GM21717 (cell line): ENCODE measurements around the gene RNASE11.
A peak's percentile ranks its signal among the peaks of the same experiment; 100 is the strongest.
"Not testable (repeated sequence)": the region's sequence is repeated elsewhere in the genome, so short reads cannot be mapped to it uniquely, and the experiment has no call there.

Experiments
- ATAC-seq: cut with Tn5 transposase; IDR thresholded peaks from one replicate; pipeline ENCODE4 v1.9.1; 2021; ENCODE audit warnings: mild to moderate bottlenecking, moderate library complexity; ENCODE audit not compliant: unreplicated experiment

The RNASE11 gene

DNA sequence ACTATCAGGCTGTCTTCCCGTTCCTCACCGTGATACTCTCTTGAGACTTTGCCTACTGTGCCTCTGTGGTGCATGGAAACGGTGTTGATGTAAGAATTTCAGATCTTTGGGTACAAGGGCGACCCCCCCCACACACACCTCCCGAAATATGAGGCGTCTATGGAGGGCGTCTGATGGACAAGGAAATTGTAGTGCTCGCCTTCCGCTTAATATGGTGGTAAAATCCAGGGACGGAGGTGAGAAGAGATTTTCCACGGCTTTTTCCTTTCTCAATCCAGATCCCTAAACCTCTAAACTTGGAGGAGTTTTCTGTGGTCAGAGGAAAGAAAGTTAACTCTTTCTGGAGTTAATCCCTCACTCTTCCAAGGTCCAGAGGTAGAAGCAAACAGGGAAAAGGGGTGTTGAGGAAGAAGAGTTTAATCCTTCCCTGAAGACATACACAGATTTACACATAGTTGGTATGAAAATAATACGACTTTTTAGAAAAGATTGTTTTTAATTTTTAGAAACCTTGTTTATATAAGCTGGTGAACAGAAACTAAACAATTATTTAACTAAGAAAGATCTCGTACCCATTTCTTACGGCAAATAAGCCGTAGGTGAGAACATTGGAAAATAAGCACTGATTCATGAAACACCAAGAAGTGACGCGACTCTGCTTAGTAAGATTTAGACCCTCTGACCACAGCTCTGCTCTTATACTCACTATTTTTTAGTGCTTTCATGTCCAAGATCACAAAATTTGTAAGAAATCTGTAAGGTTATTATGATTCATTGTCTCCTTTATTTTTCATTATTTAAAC lies 26.4 kb upstream of the RNASE11 start:
- ATAC-seq: no peak

DNA sequence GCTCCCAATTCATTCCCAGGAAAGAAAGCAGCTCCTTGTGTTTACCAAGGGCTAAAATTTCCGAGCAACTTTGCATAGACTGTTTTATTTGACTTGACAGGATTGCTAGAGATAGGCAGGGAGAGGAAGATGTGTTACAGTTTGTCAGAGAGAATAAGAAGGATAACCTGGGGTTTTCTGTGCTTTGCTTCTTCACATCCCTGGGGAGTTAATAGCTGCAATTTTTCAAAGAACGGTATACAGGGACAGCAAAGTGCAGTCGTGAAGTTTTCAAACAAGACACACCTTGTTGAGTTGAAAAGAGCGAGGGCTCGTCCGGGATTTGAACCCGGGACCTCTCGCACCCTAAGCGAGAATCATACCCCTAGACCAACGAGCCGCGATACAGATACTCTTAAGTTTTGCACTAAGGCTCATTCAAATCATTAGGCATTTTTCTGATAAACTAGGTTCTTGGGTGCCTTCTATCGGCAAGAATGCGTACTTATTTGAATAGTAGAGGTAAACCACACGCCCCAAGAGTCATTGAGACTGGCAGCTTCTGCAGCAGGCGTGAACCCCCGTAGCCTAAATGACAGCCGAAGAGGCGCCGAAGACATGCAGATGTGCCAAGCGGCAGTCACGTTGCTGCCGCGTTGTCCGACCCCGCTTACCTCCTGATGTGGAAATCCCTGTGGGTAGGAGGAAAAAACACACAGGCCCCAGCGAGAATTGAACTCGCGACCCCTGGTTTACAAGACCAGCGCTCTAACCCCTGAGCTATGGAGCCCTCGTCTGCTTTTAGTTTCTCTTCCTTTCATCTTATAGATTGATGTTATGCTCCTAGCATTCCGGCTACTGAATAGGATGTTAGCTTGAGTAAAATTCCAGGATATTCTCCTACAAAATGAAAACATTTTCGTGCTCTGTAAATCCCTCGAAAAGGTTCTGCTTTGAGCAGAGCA lies 25.6 kb upstream of the RNASE11 start:
- ATAC-seq: peak; percentile 66

DNA sequence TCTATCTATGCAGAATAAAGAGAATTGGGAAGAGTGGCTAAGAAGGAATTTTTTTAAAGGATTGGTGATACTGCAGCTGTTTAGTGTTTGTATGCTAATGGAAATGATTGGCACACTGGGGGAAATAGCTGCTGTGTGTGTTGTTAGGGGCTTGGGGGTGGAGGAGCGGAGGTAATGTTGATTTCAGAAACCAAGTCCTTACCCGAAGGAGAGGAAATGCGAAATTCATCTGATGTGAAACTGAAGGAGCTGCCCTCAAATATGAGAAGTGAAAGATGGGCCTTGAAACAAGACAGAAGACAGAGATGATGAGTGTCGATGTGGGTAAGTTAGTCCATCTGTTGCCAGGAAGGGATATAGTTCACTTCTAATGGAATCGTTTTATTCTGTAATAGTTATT lies 24.6 kb upstream of the RNASE11 start:
- no peak for ATAC-seq

DNA sequence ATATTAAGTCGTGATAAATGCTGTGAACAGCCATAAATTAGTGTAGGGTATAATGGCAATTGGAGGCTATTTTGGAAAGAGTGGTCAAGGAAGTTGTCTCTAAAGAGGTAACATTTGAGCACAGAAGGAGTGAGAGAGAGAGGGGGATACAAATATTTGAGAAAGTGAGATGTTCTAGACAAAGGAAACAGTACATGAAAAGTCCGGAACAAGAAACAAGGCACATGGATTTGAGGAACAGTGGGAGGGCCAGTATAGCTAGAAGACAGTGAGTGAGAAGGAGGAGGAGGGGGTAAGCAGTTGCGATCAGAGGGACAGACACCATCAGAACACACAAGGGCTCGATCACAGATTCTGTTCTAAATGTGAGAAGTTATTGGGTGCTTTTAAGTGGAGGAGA lies 23.5 kb upstream of the RNASE11 start:
- no peak for ATAC-seq

DNA sequence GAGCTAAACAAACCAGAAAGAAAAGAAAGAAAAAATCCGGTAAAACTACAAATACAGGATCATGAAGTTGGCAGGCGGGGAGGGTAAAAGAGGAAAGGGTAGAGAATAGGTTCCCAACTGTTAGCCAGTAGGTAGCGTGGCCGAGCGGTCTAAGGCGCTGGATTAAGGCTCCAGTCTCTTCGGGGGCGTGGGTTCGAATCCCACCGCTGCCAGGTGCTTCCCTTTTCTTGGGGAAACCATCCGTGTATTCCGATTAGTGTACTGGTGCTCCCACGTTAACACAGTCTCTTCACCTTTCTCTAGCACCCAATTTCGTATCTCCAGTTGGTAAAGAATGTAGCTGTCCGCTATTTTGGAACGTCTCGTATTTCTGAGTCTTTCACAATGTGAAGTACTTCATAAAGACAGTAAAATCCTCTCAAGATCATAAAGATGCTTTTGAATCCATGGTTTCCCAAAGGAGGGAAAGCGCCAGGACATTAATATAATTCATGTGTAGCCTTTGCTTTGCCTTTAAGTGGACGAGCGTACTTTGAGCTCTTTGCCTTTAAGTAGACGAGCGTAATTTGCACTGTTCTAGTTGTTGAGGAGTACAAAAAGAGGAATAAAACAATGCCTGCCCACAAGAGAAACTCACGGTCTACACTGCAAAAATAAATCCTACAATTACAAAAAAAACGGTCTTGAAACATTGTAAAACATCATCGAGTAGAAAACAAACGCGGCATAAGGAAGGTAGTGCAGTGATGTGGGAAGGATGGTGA lies 22.4 kb upstream of the RNASE11 start:
- ATAC-seq: peak; percentile 12

DNA sequence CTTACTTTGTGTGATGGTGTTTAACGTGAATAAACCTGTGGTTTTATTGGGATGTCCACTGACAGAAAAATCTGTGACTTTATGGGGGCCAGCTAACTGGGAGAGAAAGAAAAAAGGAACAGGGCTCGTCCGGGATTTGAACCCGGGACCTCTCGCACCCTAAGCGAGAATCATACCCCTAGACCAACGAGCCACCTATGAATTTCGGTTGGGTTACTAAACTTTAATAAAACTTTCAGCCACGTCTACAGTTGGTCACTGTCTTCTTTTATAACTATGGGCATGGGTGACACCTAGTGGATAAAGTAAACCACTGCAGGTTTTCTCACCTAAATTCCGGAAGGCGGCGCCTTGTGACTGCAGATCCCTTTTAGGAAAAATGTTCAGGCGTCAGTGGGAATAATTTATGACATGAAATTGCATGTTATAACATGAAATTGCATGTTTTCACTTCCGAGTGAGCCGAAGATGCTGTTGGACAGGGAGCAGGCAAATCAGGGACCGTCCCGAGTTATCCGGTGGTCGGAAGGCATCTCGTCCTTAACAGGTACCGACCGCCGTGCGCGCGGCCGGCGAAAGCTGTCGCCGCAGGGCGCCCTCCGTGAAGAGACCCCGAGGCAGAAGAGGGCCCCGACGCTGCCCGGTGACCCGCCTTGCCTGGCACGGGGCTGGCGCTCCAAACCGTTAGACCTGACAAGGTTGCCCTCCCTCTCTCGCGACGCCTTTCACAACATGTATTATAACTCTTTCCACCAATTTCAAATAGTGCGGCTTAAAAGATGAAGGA lies 21.6 kb upstream of the RNASE11 start:
- no peak for ATAC-seq

DNA sequence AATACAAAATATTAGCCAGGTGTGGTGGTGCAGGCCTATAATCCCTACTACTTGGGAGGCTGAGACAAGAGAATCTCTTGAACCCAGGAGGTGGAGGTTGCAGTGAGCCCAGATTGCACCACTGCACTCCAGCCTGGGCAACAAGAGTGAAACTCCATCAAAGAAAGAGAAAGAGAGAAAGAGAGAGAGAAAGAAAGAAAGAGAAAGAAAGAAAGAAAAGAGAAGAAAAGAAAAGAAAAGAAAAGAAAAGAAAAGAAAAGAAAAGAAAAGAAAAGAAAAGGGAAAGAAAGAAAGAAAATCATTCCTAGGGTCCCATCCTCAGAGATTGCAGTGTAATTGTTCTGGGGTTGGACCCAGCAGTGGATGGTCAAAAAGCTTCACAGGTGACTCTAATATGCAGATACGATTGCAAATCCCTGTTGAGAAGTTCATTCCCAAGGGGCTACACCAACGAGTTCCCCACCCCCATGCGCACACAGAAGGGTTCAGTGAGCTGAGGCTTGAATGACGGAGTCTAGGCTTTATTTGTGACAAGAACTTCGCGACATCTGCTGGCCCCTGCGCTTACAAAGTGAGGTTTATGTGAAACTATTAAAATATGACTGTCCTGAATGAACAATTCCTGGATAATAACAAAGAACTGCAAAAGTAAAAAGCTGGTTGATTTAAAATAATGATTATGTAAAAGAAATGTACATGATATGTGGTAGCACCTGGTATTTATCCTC lies 20.7 kb upstream of the RNASE11 start:
- no peak for ATAC-seq

DNA sequence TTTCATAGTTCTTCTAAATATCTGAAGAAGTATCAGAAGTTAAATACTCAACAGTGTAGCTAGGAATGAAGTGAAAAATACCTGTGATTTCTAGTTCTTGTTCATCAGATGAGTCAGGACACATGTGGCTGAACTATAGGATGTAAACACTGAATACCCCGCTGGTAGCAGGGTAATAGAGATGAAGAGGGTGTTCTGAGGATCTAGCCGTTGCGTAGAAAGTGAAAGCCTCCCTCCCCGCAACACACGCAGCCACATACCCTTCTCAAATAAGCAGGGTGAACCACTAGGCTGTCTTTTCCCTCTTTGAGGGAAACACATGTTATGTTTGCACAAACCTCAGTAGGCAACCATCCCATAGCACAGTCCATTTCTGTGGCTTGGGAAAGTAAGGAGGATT lies 19.8 kb upstream of the RNASE11 start:
- no peak for ATAC-seq

DNA sequence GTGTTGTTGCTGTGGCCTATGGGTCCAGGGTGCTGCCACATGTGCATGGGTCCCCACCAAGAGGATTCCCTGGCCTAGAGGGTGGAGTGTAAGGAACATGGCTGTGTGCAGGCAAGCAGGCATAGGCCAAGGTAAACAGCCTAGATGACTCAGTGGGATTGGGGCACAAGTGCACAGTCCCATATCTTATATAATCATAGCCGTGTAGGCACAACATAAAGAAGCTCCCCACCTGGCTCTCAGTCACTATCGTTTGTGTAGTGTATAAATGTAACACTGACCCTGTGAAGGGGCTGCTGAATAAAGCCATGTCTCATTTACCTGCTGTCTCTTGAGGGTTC lies 19.1 kb upstream of the RNASE11 start:
- ATAC-seq: no peak

DNA sequence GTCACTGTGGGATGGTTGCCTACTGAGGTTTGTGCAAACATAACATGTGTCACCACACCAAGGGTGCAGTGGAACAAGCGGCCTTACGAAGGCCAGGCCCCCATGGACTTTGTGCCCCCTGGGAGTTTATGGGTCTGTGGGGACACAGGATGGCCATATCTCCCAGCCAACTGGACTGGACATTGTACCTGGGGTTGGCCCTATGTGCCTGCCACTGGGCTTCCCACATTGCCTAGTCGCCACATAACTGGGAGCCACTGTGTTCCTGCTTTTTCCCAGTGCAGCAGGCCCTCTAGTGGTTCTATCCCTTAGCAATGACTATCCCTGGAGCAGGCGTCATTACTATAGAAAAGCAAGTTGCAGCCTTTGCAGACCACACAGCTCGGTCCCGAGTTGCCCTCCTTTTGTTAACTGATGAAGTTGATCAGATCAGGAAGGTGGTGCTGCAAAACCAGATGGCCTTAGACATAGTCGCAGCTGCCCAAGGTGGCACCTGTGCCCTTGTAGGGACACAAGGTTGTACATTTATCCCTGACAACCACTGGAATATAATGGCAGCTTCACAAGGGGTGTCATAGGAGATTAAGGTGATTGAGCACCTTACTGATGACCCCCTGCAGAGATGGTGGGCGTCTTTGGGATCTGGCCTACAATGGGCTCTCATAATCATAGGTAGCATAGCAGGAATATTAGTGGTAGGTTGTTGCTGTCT lies 18.5 kb upstream of the RNASE11 start:
- no peak for ATAC-seq

DNA sequence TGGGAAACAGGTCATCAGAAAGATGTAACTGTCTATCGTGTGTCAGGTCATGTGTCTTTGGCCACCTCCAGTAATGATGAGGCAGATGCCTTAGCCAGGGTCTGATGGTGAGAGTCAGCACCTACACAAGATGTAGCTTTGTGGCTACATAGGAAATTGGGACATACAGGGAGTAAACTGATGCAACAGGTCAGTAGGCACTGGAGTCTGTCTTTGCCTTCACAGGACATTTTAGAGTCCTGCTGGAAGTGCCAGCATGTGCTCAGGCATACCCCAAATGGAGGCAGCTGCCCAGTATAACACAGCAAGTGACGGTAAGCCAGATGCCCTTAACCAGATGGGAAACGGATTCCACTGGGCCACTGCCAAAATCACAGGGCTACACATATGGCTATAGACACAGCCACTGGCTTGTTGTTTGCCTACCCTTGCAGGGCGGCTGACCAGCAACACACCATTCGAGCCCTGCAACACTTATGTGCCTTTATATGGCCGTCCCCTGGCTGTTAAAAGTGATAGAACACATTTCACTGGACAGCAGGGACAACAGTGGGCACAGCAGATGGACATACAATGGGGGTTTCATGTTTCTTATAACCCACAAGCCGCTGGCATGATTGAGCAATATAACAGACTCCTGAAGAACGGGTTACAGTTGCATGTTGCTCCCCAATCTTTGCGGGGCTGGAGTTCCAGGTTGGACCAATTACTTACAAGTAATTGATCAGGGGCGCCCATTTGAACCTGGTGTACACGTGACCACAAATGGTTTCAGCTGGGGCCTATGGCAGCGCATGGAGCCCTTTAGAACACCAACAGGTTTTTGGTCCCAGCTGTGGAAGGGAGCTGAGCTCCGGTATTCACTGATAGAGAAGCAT lies 16.3 kb upstream of the RNASE11 start:
- no peak for ATAC-seq

DNA sequence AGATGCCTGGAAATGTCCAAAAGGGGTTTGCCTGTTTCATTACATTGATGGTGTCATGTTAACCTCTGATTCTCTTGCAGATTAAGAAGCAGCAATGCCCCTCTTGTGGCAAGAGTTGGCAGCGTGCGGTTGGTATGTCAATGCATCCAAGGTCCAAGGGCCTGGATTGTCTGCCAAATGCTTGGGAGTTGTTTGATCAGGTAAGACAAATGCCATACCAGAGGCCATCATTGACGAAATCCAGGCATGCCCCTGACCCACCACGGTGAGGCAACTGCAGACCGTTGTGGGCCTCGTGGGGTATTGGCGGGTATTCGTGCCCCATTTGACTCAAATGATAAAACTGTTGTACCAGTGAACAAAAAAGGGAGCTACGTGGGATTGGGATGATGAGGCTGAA lies 14.8 kb upstream of the RNASE11 start:
- ATAC-seq: no peak

DNA sequence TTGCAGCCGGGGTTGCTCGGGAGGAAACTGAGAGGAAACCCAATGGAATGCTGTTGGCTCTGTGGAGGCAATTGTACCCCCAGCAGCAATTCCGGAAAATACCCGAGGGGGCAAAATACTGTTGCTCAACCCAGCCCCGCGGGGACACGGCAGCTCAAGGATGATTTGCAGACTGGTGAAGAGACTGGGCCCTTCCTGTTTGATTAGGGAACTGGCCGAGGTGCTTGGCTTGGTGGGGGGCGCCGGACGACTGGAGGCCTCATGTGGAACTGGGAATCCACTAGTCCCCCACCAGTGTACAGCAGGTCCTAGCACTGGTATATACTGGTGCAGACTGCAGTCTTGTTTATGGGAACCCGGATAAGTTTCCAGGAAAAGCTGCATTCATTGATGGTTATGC lies 13.7 kb upstream of the RNASE11 start:
- no peak for ATAC-seq

DNA sequence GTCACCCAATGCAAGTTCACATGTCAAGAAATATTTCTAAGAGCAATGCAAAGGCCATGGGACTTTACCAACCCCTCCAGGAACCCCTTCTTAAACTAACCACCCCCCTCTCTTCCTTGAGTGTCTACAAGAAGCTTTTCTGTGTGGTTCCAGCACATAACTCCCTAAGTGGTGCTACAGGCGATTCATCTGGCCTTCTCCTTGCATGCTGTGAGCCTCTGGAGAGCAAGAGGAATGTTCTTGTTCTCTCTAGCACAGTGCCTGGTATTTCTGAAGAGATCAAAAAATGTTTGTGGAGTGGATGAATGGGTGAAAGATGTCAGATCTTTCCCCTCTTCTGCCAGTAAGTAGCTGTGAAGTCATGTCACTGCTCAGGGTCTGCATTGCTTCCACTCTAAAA lies 9.3 kb upstream of the RNASE11 start:
- no peak for ATAC-seq

DNA sequence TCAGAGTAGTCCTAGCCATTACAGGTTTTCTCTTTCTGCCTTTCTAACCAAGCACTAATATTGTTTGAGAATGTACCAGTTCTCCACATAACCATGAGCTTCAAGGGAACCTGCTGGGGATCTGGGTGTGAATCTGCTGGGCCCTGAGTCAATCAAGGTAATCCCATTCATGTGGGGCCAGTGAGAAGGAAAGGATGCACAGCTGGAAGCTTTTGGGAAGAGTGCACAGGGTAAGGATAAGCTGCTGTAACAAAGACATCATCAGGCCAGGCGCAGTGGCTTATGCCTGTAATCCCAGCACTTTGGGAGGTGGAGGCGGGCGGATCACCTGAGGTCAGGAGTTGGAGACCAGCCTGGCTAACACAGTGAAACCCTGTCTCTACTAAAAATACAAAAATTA lies 7.9 kb upstream of the RNASE11 start:
- ATAC-seq: not testable (repeated sequence)

DNA sequence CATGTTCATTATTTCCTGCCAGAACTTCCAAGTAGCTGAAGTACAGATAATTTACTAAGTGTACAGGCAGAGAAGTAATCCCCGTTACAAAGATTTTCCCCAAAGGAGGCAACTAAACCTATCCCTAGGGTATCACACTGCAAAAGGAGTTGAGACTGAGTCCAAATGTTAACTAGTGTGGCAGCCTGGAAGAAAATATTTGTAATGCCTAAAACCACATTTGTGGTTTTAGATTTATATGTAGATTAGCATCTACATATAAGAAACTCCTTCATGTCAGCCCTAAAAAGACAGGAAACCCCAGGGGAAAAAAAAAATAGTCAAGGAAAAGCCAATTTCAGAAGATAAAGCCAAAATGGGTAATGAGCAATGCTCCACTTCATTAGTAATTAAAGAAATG lies 4.8 kb upstream of the RNASE11 start:
- no peak for ATAC-seq

DNA sequence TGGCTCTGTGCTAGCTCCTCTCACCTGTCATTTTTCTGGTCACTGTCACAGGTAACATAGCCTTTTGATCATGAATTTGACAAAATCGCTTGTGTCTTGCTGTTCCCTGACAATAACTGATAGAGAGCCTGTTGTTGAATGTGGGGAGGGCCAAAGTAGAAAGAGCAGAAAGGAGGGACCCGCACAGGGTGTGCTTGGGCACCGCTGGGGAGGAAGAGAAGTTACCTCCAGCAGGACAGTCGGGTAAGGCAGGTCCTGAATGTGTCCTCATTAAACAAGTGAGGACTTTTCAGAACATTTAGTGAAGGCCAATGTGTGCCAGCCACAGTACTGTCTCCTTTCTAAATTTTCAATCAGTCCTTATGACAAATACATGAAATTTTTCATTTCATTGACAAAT lies 3.4 kb upstream of the RNASE11 start, which contains the start of gene RNASE12:
TSS of gene RNASE12 (minus strand) at position 142 of the 400 bp plus-strand sequence. CDS start 653 bp downstream, outside the sequence.
- no peak for ATAC-seq

DNA sequence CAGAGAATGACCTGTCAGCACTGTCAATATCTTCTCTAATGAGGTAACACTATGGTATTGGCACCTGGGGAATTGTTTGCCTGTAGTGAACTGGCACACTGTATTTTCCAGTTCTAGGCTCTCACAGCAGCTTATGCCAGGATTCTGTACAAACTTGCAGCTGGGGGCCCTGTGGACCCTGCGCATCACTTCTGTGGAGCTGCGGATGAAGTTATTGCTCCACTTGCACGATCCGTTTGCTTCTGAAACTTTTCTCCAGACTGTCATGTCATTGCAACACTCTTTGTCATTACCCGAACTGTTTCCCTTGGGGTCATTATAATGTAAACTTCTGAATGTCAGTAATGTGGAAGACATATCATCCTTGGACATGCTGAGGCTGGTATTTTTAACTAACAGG lies 3.9 kb downstream of the RNASE11 start:
- ATAC-seq: no peak
